ENCODE results near the gene DNAH7. TPM values are rescaled to one million over a fixed set of nuclear protein-coding genes. Genes with fewer than 3 reads are reported as not detected.

Gene DNAH7
- total and polyA plus RNA-seq, 2 of the 4 experiments (the other 2 are of a cell fraction) = 0.22 to 0.36 TPM

DNA sequence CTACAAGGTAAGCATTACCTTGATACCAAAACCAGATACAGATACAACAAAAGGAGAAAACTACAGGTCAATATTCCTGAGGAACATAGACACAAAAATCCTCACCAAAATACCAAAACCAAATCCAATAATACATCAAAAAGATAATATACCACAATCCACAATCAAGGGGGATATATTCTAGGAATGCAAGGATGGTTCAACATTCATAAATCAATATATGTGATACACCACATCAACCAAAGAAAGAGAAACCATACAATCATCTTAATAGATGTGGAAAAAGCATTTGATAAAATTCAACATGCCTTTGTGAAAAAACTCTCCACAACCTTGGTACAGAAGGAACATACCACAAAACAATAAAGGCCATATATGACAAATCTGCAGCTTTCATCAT lies 28.4 kb downstream of the DNAH7 start:
- intact Hi-C loops (cut with micrococcal nuclease) = no loop called here
- ChIA-PET CTCF (no interaction called here), POLR2A (ENCODE audit: unreplicated experiment) (no interaction called here)

More for the DNA sequence above, 28.4 kb downstream of the DNAH7 start:
- Histone ChIP-seq H3K27me3 (ENCODE audit: control insufficient read depth, insufficient read depth, low read length) (no peaks in the 10 kb centered on the region), H3K23ac (ENCODE audit: low read depth, low read length) (no peak overlapping the region), H2AFZ (replicated peaks; ENCODE audit: low read length, poor library complexity) (no peak overlapping the region), H2BK5ac (ENCODE audit: low read depth, low read length, poor library complexity, severe bottlenecking) (no peak overlapping the region), H3K27ac (ENCODE audit: insufficient read depth, low read length) (no peak overlapping the region), H3K4me1 (ENCODE audit: control insufficient read depth, insufficient read depth, low read length) (no peaks in the 10 kb centered on the region), H2BK15ac (ENCODE audit: low read depth, low read length) (no peak overlapping the region), H2BK20ac (ENCODE audit: low read depth, low read length) (no peak overlapping the region), H3K56ac (ENCODE audit: extremely low read depth, insufficient read depth, low read length) (no peak overlapping the region), H3K9ac (ENCODE audit: low read depth, low read length) (no peak overlapping the region), H3K9me3 (ENCODE audit: control insufficient read depth, insufficient read depth, low read length) (no peaks in the 10 kb centered on the region), H3K9me1 (ENCODE audit: insufficient read depth, low read length) (no peaks in the 10 kb centered on the region), H4K91ac (ENCODE audit: insufficient read depth, low read depth, low read length) (no peak overlapping the region), H3K14ac (replicated peaks; ENCODE audit: low read depth, low read length) (no peak overlapping the region), H4K20me1 (ENCODE audit: insufficient read depth, low read length) (no peaks in the 10 kb centered on the region), H3K4me3 (ENCODE audit: insufficient read depth, low read depth, low read length) (no peak overlapping the region), H3K4me2 (ENCODE audit: low read depth, low read length) (no peak overlapping the region), H2AK9ac (replicated peaks; ENCODE audit: low read depth, low read length, poor library complexity) (no peak overlapping the region), H4K5ac (ENCODE audit: low read depth, low read length) (no peak overlapping the region), H3K79me1 (ENCODE audit: low read depth in 1 of 2, low read length in 2 of 2) (no peaks in the 10 kb centered on the region), H2AK5ac (ENCODE audit: low read depth, low read length) (no peak overlapping the region), H2BK120ac (ENCODE audit: low read depth, low read length) (no peak overlapping the region), H4K8ac (ENCODE audit: low read depth in 2 of 2, low read length in 2 of 2) (no peak overlapping the region), H3K18ac (ENCODE audit: low read depth, low read length) (no peak overlapping the region), H3K36me3 (ENCODE audit: control insufficient read depth, insufficient read depth, low read length) (no peaks in the 10 kb centered on the region), H3K4ac (ENCODE audit: low read depth, low read length) (no peak overlapping the region)
- DNase-seq (no peak), ATAC-seq (ENCODE audit: low read depth) (no peak)
- in situ Hi-C loops (cut with MboI; ENCODE audit: low sequenced_read_pairs) = no loop called here
- dilution Hi-C loops (cut with HindIII; ENCODE audit: low sequenced_read_pairs, unreplicated experiment) = no loop called here
- BruUV-seq (replicated peaks) = no TSS peak
- no peak for TF ChIP-seq RCOR1 (IDR thresholded peaks at IDR 0.05; ENCODE audit: insufficient replicate concordance, low read length)
- TF ChIP-seq, protein P1, sequence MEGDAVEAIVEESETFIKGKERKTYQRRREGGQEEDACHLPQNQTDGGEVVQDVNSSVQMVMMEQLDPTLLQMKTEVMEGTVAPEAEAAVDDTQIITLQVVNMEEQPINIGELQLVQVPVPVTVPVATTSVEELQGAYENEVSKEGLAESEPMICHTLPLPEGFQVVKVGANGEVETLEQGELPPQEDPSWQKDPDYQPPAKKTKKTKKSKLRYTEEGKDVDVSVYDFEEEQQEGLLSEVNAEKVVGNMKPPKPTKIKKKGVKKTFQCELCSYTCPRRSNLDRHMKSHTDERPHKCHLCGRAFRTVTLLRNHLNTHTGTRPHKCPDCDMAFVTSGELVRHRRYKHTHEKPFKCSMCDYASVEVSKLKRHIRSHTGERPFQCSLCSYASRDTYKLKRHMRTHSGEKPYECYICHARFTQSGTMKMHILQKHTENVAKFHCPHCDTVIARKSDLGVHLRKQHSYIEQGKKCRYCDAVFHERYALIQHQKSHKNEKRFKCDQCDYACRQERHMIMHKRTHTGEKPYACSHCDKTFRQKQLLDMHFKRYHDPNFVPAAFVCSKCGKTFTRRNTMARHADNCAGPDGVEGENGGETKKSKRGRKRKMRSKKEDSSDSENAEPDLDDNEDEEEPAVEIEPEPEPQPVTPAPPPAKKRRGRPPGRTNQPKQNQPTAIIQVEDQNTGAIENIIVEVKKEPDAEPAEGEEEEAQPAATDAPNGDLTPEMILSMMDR (conservative IDR thresholded peaks at IDR 0.05; ENCODE audit: low read depth, low read length) = no peak
- TF ChIP-seq CHD1 (IDR thresholded peaks at IDR 0.05; ENCODE audit: low read depth, low read length) = no peak
- no peak for TF ChIP-seq SMC3 (IDR thresholded peaks at IDR 0.05; ENCODE audit: low read depth, low read length)
- no peak for TF ChIP-seq POLR2A (IDR thresholded peaks at IDR 0.05; ENCODE audit: low read depth, low read length)
- no peak for TF ChIP-seq NFE2L2 (IDR thresholded peaks at IDR 0.05; ENCODE audit: low read depth, low read length)
- TF ChIP-seq, protein P2, sequence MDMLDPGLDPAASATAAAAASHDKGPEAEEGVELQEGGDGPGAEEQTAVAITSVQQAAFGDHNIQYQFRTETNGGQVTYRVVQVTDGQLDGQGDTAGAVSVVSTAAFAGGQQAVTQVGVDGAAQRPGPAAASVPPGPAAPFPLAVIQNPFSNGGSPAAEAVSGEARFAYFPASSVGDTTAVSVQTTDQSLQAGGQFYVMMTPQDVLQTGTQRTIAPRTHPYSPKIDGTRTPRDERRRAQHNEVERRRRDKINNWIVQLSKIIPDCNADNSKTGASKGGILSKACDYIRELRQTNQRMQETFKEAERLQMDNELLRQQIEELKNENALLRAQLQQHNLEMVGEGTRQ (IDR thresholded peaks at IDR 0.05; ENCODE audit: low read depth, low read length) = no peak
- TF ChIP-seq BHLHE40 (IDR thresholded peaks at IDR 0.05; ENCODE audit: low read depth, low read length) = no peak

All from IMR-90 (cell line).